Measurements from ENCODE around the gene STK17B.

- no peak for TF ChIP-seq CTCF (IDR thresholded peaks at IDR 0.05 in 2 of 3, conservative IDR thresholded peaks at IDR 0.05 in 1 of 3; ENCODE audit: borderline replicate concordance in 1 of 3, insufficient read depth in 1 of 3, low read depth in 2 of 3, low read length in 2 of 3)
- TF ChIP-seq RAD21 (IDR thresholded peaks at IDR 0.05; ENCODE audit: low read depth) = no peak
- no peak for TF ChIP-seq EZH2phosphoT487 (IDR thresholded peaks at IDR 0.05; ENCODE audit: borderline replicate concordance)
- no peak for TF ChIP-seq POLR2A (IDR thresholded peaks at IDR 0.05; ENCODE audit: borderline replicate concordance, extremely low read depth, insufficient read depth, insufficient read length)
- no peak for TF ChIP-seq REST (IDR thresholded peaks at IDR 0.05; ENCODE audit: low read depth)
- no peak for TF ChIP-seq CEBPB (IDR thresholded peaks at IDR 0.05; ENCODE audit: low read depth)
- no peak for TF ChIP-seq EZH2 (IDR thresholded peaks at IDR 0.05)
Observed at GRCh38 chr2:196108604-196109003, 62.8 kb downstream of the STK17B start.

Measured in HCT116 (cell line).